Measurements from ENCODE around the gene HES4. TPM values are rescaled to one million over a fixed set of nuclear protein-coding genes. Genes with fewer than 3 reads are reported as not detected.
A peak's percentile ranks its signal among the peaks of the same experiment; 100 is the strongest.

Gene HES4
- total and polyA plus RNA-seq, 2 of the 13 experiments (the other 11 are each of a cell fraction or from before 2014, with no cell fraction given), result 8.8 to 10.6 TPM

DNA sequence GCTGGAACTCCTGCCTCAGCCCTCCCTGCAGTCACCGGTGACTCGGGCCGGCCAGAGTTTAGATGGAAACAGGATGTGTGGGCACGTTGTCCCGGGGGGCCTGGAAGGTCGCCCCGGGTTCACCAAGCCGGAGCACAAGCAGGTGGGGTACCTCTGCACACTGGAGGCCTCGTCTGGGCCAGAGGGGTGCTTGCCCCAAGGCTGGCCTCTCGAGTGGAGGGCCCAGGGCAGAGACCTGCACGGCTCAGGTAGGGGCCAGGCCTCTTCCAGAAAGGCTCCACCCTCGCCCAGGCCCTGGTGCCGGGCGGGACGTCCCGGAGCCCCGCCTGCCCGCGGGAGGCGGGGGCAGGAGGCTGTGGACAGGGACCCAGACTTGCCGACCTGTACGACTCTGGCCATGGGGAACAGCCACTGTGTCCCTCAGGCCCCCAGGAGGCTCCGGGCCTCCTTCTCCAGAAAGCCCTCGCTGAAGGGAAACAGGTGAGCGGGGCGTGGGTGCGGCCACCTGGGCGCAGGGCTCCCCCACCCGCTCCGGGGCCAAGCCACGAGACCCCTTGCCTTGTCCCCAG is 33.7 kb downstream of the HES4 start, which contains the start of gene PLEKHN1 (continued):
- TF ChIP-seq, protein P1, sequence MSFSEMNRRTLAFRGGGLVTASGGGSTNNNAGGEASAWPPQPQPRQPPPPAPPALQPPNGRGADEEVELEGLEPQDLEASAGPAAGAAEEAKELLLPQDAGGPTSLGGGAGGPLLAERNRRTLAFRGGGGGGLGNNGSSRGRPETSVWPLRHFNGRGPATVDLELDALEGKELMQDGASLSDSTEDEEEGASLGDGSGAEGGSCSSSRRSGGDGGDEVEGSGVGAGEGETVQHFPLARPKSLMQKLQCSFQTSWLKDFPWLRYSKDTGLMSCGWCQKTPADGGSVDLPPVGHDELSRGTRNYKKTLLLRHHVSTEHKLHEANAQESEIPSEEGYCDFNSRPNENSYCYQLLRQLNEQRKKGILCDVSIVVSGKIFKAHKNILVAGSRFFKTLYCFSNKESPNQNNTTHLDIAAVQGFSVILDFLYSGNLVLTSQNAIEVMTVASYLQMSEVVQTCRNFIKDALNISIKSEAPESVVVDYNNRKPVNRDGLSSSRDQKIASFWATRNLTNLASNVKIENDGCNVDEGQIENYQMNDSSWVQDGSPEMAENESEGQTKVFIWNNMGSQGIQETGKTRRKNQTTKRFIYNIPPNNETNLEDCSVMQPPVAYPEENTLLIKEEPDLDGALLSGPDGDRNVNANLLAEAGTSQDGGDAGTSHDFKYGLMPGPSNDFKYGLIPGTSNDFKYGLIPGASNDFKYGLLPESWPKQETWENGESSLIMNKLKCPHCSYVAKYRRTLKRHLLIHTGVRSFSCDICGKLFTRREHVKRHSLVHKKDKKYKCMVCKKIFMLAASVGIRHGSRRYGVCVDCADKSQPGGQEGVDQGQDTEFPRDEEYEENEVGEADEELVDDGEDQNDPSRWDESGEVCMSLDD (CRISPR knock-in tag; IDR thresholded peaks at IDR 0.05; ENCODE audit: borderline replicate concordance), result peak; percentile 29; the same call in 1 of the 2 replicates
- TF ChIP-seq SMC3 (IDR thresholded peaks at IDR 0.05; ENCODE audit: low read length) (no peak), ZSCAN25 (CRISPR knock-in tag; IDR thresholded peaks at IDR 0.05) (no peak), HNRNPH1 (optimal IDR thresholded peaks at IDR 0.05; ENCODE audit: low read depth, low read length) (no peak), ZFP1 (CRISPR knock-in tag; IDR thresholded peaks at IDR 0.05) (no peak), SP4 (CRISPR knock-in tag; IDR thresholded peaks at IDR 0.05) (no peak; the same call in 1 of the 2 replicates), ZNF772 (CRISPR knock-in tag; IDR thresholded peaks at IDR 0.05) (0 out of 2 replicates have a peak, but pooled peaks have one; percentile 31), ZNF343 (CRISPR knock-in tag; IDR thresholded peaks at IDR 0.05) (no peak), PCBP1 (IDR thresholded peaks at IDR 0.05; ENCODE audit: borderline replicate concordance, low read depth, low read length) (no peak), ZNF292 (CRISPR knock-in tag; IDR thresholded peaks at IDR 0.05; ENCODE audit: borderline replicate concordance, low read depth) (no peak), ZNF775 (CRISPR knock-in tag; IDR thresholded peaks at IDR 0.05; ENCODE audit: borderline replicate concordance) (no peak), ZNF510 (CRISPR knock-in tag; IDR thresholded peaks at IDR 0.05; ENCODE audit: low read depth) (no peak)
- TF ChIP-seq, protein P2, sequence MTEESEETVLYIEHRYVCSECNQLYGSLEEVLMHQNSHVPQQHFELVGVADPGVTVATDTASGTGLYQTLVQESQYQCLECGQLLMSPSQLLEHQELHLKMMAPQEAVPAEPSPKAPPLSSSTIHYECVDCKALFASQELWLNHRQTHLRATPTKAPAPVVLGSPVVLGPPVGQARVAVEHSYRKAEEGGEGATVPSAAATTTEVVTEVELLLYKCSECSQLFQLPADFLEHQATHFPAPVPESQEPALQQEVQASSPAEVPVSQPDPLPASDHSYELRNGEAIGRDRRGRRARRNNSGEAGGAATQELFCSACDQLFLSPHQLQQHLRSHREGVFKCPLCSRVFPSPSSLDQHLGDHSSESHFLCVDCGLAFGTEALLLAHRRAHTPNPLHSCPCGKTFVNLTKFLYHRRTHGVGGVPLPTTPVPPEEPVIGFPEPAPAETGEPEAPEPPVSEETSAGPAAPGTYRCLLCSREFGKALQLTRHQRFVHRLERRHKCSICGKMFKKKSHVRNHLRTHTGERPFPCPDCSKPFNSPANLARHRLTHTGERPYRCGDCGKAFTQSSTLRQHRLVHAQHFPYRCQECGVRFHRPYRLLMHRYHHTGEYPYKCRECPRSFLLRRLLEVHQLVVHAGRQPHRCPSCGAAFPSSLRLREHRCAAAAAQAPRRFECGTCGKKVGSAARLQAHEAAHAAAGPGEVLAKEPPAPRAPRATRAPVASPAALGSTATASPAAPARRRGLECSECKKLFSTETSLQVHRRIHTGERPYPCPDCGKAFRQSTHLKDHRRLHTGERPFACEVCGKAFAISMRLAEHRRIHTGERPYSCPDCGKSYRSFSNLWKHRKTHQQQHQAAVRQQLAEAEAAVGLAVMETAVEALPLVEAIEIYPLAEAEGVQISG (CRISPR knock-in tag; IDR thresholded peaks at IDR 0.05), result no peak
- TF ChIP-seq, protein P3, sequence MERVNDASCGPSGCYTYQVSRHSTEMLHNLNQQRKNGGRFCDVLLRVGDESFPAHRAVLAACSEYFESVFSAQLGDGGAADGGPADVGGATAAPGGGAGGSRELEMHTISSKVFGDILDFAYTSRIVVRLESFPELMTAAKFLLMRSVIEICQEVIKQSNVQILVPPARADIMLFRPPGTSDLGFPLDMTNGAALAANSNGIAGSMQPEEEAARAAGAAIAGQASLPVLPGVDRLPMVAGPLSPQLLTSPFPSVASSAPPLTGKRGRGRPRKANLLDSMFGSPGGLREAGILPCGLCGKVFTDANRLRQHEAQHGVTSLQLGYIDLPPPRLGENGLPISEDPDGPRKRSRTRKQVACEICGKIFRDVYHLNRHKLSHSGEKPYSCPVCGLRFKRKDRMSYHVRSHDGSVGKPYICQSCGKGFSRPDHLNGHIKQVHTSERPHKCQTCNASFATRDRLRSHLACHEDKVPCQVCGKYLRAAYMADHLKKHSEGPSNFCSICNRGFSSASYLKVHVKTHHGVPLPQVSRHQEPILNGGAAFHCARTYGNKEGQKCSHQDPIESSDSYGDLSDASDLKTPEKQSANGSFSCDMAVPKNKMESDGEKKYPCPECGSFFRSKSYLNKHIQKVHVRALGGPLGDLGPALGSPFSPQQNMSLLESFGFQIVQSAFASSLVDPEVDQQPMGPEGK (CRISPR knock-in tag; IDR thresholded peaks at IDR 0.05), result peak; percentile 83
- TF ChIP-seq, protein P4, sequence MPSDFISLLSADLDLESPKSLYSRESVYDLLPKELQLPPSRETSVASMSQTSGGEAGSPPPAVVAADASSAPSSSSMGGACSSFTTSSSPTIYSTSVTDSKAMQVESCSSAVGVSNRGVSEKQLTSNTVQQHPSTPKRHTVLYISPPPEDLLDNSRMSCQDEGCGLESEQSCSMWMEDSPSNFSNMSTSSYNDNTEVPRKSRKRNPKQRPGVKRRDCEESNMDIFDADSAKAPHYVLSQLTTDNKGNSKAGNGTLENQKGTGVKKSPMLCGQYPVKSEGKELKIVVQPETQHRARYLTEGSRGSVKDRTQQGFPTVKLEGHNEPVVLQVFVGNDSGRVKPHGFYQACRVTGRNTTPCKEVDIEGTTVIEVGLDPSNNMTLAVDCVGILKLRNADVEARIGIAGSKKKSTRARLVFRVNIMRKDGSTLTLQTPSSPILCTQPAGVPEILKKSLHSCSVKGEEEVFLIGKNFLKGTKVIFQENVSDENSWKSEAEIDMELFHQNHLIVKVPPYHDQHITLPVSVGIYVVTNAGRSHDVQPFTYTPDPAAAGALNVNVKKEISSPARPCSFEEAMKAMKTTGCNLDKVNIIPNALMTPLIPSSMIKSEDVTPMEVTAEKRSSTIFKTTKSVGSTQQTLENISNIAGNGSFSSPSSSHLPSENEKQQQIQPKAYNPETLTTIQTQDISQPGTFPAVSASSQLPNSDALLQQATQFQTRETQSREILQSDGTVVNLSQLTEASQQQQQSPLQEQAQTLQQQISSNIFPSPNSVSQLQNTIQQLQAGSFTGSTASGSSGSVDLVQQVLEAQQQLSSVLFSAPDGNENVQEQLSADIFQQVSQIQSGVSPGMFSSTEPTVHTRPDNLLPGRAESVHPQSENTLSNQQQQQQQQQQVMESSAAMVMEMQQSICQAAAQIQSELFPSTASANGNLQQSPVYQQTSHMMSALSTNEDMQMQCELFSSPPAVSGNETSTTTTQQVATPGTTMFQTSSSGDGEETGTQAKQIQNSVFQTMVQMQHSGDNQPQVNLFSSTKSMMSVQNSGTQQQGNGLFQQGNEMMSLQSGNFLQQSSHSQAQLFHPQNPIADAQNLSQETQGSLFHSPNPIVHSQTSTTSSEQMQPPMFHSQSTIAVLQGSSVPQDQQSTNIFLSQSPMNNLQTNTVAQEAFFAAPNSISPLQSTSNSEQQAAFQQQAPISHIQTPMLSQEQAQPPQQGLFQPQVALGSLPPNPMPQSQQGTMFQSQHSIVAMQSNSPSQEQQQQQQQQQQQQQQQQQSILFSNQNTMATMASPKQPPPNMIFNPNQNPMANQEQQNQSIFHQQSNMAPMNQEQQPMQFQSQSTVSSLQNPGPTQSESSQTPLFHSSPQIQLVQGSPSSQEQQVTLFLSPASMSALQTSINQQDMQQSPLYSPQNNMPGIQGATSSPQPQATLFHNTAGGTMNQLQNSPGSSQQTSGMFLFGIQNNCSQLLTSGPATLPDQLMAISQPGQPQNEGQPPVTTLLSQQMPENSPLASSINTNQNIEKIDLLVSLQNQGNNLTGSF (CRISPR knock-in tag; IDR thresholded peaks at IDR 0.05), result 0 out of 2 replicates have a peak, but pooled peaks have one; percentile 11
- TF ChIP-seq, protein P5, sequence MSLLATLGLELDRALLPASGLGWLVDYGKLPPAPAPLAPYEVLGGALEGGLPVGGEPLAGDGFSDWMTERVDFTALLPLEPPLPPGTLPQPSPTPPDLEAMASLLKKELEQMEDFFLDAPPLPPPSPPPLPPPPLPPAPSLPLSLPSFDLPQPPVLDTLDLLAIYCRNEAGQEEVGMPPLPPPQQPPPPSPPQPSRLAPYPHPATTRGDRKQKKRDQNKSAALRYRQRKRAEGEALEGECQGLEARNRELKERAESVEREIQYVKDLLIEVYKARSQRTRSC (CRISPR knock-in tag; IDR thresholded peaks at IDR 0.05; ENCODE audit: low read depth), result no peak

Data from HepG2 (cell line).